Activated CD8-positive, alpha-beta memory T cell treated with anti-CD3 and anti-CD28 coated beads, Interleukin-2, amount 10 ng/mL, durations not matched to agents 7 days and 5 days (primary cell): ENCODE data around the gene TSPAN11. TPM values are rescaled to one million over a fixed set of nuclear protein-coding genes. Genes with fewer than 3 reads are reported as not detected.
"Not testable (repeated sequence)": the region's sequence is repeated elsewhere in the genome, so short reads cannot be mapped to it uniquely, and the experiment has no call there.

ENCODE experiments used
- ATAC-seq: fragments of 150-1000 bp; cut with Tn5 transposase; one replicate; pipeline ENCODE4 v1.10.0; 2021; ENCODE audit warnings: moderate library complexity
- CTCF ChIA-PET: fragments of 350-600 bp; sonication (Branson Sonifier 250); formaldehyde crosslinking; loops from one replicate; lab custom pipeline; 2021; ENCODE audit warnings: antibody characterized with exemption; lab: Charles Lee
- DNase-seq: peaks from one replicate; pipeline ENCODE4 v3.0.0-alpha.2; 2020
- H3K27ac Mint-ChIP-seq: one replicate; pipeline ENCODE4 v1.8.0; 2021; ENCODE audit warnings: mild to moderate bottlenecking, mixed read lengths
- H3K27me3 Mint-ChIP-seq: one replicate; pipeline ENCODE4 v1.8.0; 2021; ENCODE audit warnings: mixed read lengths
- H3K36me3 Mint-ChIP-seq: one replicate; pipeline ENCODE4 v1.8.0; 2021; ENCODE audit warnings: mild to moderate bottlenecking, mixed read lengths
- H3K4me1 Mint-ChIP-seq: one replicate; pipeline ENCODE4 v1.8.0; 2021; ENCODE audit warnings: mixed read lengths
- H3K4me3 Mint-ChIP-seq: one replicate; pipeline ENCODE4 v1.8.0; 2021; ENCODE audit warnings: mild to moderate bottlenecking, moderate library complexity, mixed read lengths
- H3K9me3 Mint-ChIP-seq: one replicate; pipeline ENCODE4 v1.8.0; 2022; ENCODE audit warnings: low read depth, mixed read lengths
- total RNA-seq, 2 experiments: library from RNA; stranded (reverse); gene quantifications; one replicate each; pipeline ENCODE4 v1.2.3, GENCODE V29; 2021

TSPAN11 gene, protein sequence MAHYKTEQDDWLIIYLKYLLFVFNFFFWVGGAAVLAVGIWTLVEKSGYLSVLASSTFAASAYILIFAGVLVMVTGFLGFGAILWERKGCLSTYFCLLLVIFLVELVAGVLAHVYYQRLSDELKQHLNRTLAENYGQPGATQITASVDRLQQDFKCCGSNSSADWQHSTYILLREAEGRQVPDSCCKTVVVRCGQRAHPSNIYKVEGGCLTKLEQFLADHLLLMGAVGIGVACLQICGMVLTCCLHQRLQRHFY
- total RNA-seq: not detected

DNA sequence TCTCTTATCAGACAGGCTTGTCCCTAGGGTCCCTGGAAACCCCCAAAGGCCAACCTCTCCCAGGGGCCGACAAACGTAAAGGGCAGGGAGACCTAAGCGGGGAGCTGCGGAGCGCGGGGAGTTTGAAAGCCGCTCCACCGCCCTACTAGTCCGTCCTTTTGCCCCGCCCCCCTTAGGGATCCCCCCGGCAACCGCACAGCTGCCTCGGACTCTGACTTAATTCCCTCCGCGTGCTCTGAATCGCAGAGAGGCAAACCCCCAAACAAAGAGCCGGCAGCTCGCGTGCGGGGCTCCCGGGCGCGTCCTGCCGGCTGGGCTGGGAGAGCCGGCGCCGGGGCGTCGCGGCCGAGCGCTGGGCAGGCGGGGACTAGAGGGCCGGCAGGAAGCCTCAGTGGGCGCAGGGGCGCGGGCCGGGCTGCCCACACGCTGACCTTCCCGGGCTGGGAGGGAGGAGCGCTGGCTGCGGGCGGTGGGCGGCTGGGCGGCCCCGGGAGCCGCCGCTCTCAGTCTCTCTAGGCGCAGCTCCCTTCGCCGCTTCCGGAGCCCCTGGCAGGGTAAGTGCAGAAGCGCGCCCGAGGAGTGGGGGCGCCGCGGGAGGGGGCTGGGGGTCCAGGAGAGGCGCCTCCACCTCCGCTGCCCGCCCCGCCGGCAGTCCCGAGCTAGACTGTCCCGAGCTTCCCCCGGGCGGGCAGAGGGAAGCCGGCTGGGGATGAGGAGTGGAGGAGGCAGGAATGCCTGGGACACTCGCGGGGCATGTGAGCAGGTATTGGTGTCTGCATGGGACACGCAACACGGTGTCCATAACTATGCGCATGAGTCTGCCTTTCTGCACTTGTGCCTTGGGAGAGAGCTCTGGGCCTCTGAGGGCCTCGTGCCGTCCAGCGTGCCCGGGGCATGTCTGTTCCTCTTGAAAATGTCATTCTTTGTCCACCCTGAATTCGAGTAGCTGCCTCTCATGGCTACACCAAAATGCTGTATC lies at the start of gene TSPAN11:
Gene TSPAN11 (plus strand): TSS at position 506 of the 979 bp plus-strand sequence. CDS start 27,244 bp downstream, outside the sequence.
- Mint-ChIP-seq H3K9me3 (no peaks in the 10 kb centered on the region), H3K4me1 (no peaks in the 10 kb centered on the region), H3K36me3 (no peaks in the 10 kb centered on the region), H3K4me3 (no peak within 1 kb of the TSS), H3K27ac (no peak within 1 kb of the TSS), H3K27me3 (peaks cover 56% of the 10 kb centered on the region)
- no peak for DNase-seq
- CTCF ChIA-PET: no interaction called here
- ATAC-seq: no peak

DNA sequence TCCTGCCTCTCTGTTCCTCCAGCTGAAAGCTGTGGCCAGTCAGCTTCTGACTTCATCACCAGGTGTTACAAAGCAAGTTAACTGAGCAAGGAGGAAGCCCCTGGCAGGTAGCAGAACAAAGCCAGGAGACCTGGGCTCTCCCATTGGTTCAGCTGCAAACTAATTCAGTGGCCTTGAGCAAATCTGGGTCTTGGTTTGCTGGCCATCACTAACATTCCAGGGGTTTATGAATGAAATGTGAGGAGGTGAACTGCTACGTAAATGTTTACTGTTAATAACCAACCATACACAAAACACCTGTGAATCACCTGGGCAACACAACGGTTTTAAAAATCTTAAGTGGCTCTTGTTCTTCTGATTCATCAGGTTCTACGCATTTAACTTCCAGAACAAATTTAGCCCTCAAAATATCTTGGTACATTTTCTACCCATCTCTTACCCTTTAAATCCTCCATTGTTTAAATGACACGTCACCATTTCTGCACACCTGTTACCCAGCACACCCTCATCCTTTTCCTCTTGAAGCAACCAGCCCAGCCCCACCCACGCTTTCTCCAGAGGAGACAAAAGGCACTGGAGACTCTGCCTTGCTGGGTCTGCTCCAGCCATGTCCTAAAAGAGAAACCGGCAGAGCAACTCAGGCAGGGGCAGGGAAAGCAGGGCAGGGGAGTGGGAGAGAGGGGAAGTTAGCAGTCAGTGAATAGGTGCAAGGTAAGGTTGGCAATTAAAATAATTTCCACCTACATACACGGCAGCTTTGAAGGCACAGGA lies 49.3 kb upstream of the TSPAN11 start:
- ATAC-seq (no peak), DNase-seq (no peak)
- Mint-ChIP-seq H3K36me3 (no peaks in the 10 kb centered on the region), H3K27me3 (peaks cover 13% of the 10 kb centered on the region), H3K9me3 (no peaks in the 10 kb centered on the region), H3K4me3 (no peak overlapping the region), H3K27ac (no peak overlapping the region), H3K4me1 (no peaks in the 10 kb centered on the region)
- CTCF ChIA-PET: interaction anchor here (1.4 kb wide), 1 partner anchor 30 kb away, joined by 3 read pairs; no protein-coding TSS in a partner anchor

GRCh38 chr12:30878024-30878423 lies 48.5 kb upstream of the TSPAN11 start:
- no peak for ATAC-seq
- peaks cover 13% of the 10 kb centered on the region for H3K27me3 Mint-ChIP-seq
- CTCF ChIA-PET: interaction anchor here (1.4 kb wide), 1 partner anchor 31 kb away, joined by 3 read pairs; no protein-coding TSS in a partner anchor
- H3K4me1 Mint-ChIP-seq: no peaks in the 10 kb centered on the region
- no peaks in the 10 kb centered on the region for H3K36me3 Mint-ChIP-seq
- no peak for DNase-seq
- no peak overlapping the region for H3K4me3 Mint-ChIP-seq
- H3K9me3 Mint-ChIP-seq: no peaks in the 10 kb centered on the region
- H3K27ac Mint-ChIP-seq: no peak overlapping the region

- ATAC-seq (no peak), DNase-seq (no peak)
- Mint-ChIP-seq H3K36me3 (no peaks in the 10 kb centered on the region), H3K4me3 (no peak overlapping the region), H3K9me3 (no peaks in the 10 kb centered on the region), H3K27ac (no peak overlapping the region), H3K4me1 (no peaks in the 10 kb centered on the region), H3K27me3 (peaks cover 11% of the 10 kb centered on the region)
- CTCF ChIA-PET: no interaction called here
Observed at GRCh38 chr12:30880061-30880460, 46.5 kb upstream of the TSPAN11 start.

DNA sequence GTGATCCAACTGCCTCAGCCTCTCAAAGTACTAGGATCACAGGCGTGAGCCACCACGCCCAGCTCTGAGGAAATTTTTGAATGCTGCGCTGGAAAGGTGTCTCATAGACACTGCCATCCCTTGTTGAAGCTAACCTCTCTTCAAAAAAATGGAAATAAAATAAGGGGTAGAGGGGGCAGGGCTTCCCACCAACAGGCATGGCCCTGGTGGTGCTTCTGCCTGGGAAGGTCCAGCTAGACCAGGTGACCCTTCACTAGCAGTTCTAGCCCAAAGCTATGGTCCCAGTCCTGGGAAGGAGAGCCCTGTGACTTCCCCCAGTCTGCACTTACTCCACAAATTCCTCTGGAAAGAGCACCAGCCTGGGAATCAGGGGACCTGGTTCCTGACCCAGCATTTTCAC lies 45.7 kb upstream of the TSPAN11 start:
- Mint-ChIP-seq H3K36me3 (no peaks in the 10 kb centered on the region), H3K4me1 (no peaks in the 10 kb centered on the region), H3K27ac (no peak overlapping the region), H3K9me3 (no peaks in the 10 kb centered on the region), H3K27me3 (peaks cover 11% of the 10 kb centered on the region), H3K4me3 (no peak overlapping the region)
- ATAC-seq (no peak), DNase-seq (no peak)
- CTCF ChIA-PET: no interaction called here

- no peak for ATAC-seq
- H3K4me3 Mint-ChIP-seq: no peak overlapping the region
- CTCF ChIA-PET: interaction anchor here (0.8 kb wide), 1 partner anchor 49 kb away, joined by 4 read pairs; no protein-coding TSS in a partner anchor
Observed at GRCh38 chr12:30882706-30883105, 43.8 kb upstream of the TSPAN11 start.

DNA sequence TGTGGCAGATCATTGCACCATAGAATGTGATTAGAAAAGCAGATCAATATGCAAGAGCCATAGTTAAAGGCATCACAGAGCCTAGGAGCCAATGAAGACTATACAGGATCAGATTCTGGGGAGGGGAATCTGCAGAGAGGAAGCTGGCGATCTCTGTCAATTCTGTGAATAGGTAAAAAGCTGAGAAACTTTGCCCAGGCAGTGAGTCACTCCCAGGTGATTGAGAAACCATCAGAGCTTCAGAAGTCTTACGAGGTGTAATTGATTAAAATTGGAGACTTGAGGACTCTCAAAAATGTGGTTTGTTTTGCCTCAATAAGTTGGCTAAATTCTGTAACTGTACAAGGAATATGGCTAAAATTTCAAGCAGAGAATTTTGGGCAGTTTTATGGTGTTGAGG lies 41.7 kb upstream of the TSPAN11 start:
- CTCF ChIA-PET: no interaction called here
- peaks cover 8% of the 10 kb centered on the region for H3K27me3 Mint-ChIP-seq
- H3K4me3 Mint-ChIP-seq: no peak overlapping the region
- H3K36me3 Mint-ChIP-seq: no peaks in the 10 kb centered on the region
- ATAC-seq (no peak), DNase-seq (no peak)
- peaks cover 5% of the 10 kb centered on the region for H3K9me3 Mint-ChIP-seq
- H3K27ac Mint-ChIP-seq: no peak overlapping the region
- no peaks in the 10 kb centered on the region for H3K4me1 Mint-ChIP-seq

More at GRCh38 chr12:30882706-30883105, 43.8 kb upstream of the TSPAN11 start:
- DNase-seq: no peak
- H3K9me3 Mint-ChIP-seq: peaks cover 3% of the 10 kb centered on the region
- no peaks in the 10 kb centered on the region for H3K4me1 Mint-ChIP-seq
- H3K36me3 Mint-ChIP-seq: no peaks in the 10 kb centered on the region
- peaks cover 11% of the 10 kb centered on the region for H3K27me3 Mint-ChIP-seq
- H3K27ac Mint-ChIP-seq: no peak overlapping the region

GRCh38 chr12:30885321-30885720 lies 41.2 kb upstream of the TSPAN11 start:
- ATAC-seq: no peak
- CTCF ChIA-PET: no interaction called here
- Mint-ChIP-seq H3K36me3 (no peaks in the 10 kb centered on the region), H3K4me3 (no peak overlapping the region), H3K27ac (no peak overlapping the region), H3K27me3 (peaks cover 3% of the 10 kb centered on the region), H3K4me1 (no peaks in the 10 kb centered on the region), H3K9me3 (peaks cover 5% of the 10 kb centered on the region)
- DNase-seq: no peak

- DNase-seq (no peak), ATAC-seq (no peak)
- H3K36me3 Mint-ChIP-seq: no peaks in the 10 kb centered on the region
- CTCF ChIA-PET: no interaction called here
- peaks cover 10% of the 10 kb centered on the region for H3K27me3 Mint-ChIP-seq
- H3K27ac Mint-ChIP-seq: no peak overlapping the region
- peaks cover 7% of the 10 kb centered on the region for H3K9me3 Mint-ChIP-seq
- no peaks in the 10 kb centered on the region for H3K4me1 Mint-ChIP-seq
- no peak overlapping the region for H3K4me3 Mint-ChIP-seq
Observed at GRCh38 chr12:30887226-30887625, 39.3 kb upstream of the TSPAN11 start.

- Mint-ChIP-seq H3K4me1 (no peaks in the 10 kb centered on the region), H3K36me3 (no peaks in the 10 kb centered on the region), H3K4me3 (no peak overlapping the region), H3K27ac (no peak overlapping the region), H3K27me3 (peaks cover 14% of the 10 kb centered on the region), H3K9me3 (peaks cover 7% of the 10 kb centered on the region)
- DNase-seq (no peak), ATAC-seq (no peak)
- CTCF ChIA-PET: no interaction called here
Observed at GRCh38 chr12:30888241-30888640, 38.3 kb upstream of the TSPAN11 start.

DNA sequence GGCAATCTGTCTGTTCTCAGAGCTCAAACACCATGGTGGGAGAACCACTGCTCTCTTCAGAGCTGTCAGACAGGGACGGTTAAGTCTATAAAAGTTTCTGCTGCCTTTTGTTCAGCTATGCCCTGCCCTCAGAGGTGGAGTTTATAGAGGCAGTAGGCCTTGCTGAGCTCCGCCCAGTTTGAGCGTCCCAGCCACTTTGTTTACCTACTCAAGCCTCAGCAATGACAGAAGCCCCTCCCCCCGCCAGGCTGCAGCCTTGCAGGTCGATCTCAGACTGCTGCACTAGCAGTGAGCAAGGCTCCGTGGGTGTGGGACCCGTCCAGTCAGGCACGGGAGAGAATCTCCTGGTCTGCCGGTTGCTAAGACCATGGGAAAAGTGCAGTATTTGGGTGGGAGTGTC lies 32.0 kb upstream of the TSPAN11 start:
- H3K27ac Mint-ChIP-seq, H3K36me3 Mint-ChIP-seq, H3K9me3 Mint-ChIP-seq, H3K4me3 Mint-ChIP-seq, CTCF ChIA-PET, DNase-seq, H3K4me1 Mint-ChIP-seq, ATAC-seq: not testable (repeated sequence)
- peaks cover 17% of the 10 kb centered on the region for H3K27me3 Mint-ChIP-seq

GRCh38 chr12:30896461-30896860 lies 30.1 kb upstream of the TSPAN11 start:
- CTCF ChIA-PET: no interaction called here
- H3K27ac Mint-ChIP-seq: no peak overlapping the region
- no peak overlapping the region for H3K4me3 Mint-ChIP-seq
- peaks cover 15% of the 10 kb centered on the region for H3K27me3 Mint-ChIP-seq
- no peaks in the 10 kb centered on the region for H3K36me3 Mint-ChIP-seq
- ATAC-seq: no peak
- H3K4me1 Mint-ChIP-seq: no peaks in the 10 kb centered on the region
- no peaks in the 10 kb centered on the region for H3K9me3 Mint-ChIP-seq
- DNase-seq: no peak

DNA sequence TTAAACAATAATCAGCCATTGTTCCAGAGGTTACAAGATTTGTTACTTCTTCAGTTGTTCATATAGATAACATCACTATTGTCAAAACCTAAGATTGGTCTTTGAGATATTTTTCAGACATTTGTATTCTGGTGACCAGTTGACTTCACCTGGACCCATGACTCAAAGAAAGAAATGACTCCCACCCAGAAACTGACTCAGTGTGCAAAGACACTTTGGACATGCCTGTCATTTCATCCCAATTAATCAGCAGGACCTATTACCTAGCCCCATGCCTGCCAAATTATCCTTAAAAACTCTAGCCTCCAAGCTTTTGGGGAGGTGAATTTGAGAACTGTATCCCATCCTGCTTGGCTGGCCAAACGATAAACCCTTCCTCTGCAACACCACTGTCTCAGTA lies 27.7 kb upstream of the TSPAN11 start:
- Mint-ChIP-seq H3K27me3 (peaks cover 4% of the 10 kb centered on the region), H3K36me3 (no peaks in the 10 kb centered on the region), H3K4me1 (no peaks in the 10 kb centered on the region), H3K27ac (no peak overlapping the region), H3K9me3 (no peaks in the 10 kb centered on the region), H3K4me3 (no peak overlapping the region)
- ATAC-seq (no peak), DNase-seq (no peak)
- CTCF ChIA-PET: no interaction called here
